Measurements from ENCODE around the gene IFI6. TPM values are rescaled to one million over a fixed set of nuclear protein-coding genes. Genes with fewer than 3 reads are reported as not detected.

The IFI6 gene
- total RNA-seq, 3 donors from 2014 or later: 18.7 to 50.6 (median 47.4) TPM

DNA sequence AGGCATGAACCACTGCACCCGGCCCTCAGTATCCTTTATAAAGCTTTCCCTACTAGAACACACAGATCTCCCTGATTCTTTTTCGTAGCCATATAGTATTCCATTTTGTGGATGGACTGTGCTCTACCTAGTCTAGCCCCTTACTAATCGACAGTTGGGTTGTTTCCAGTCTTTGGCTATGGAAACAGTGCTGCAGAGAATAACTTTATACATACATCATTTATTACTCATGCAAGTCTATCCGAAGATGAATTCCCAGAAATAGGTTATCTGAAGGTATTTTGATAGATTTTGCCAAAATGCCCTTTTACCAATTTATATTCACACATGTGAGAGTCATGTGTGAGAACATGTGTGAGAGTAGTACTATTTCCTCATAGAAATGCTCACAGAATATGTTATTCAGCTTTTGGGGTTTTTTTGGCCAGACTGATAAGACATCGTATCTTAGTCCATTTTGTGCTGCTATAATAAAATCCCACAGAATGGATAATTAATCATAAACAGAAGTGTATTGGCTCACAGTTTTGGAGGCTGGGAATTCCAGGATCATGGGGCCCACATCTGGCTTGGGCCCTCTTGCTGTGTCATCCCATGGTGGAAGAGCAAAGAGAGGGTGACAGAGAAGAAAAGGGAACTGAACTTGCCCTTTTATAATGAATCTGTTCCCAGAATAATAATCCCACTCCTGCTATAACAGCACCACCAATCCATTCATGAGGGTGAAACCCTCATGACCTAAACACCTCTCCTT is 19.7 kb downstream of the IFI6 start:
- Histone ChIP-seq H3K27me3 (no peaks in the 10 kb centered on the region), H3K4me1 (peaks cover 4 to 7% of the 10 kb centered on the region in 2 donors), H3K27ac (no peak overlapping the region), H3K9me3 (no peaks in the 10 kb centered on the region), H3K36me3 (no peaks in the 10 kb centered on the region), H3K4me3 (no peak overlapping the region)
- TF ChIP-seq POLR2A (IDR thresholded peaks at IDR 0.05) (no peak), POLR2AphosphoS5 (IDR thresholded peaks at IDR 0.05) (no peak)
- TF ChIP-seq, protein P1, sequence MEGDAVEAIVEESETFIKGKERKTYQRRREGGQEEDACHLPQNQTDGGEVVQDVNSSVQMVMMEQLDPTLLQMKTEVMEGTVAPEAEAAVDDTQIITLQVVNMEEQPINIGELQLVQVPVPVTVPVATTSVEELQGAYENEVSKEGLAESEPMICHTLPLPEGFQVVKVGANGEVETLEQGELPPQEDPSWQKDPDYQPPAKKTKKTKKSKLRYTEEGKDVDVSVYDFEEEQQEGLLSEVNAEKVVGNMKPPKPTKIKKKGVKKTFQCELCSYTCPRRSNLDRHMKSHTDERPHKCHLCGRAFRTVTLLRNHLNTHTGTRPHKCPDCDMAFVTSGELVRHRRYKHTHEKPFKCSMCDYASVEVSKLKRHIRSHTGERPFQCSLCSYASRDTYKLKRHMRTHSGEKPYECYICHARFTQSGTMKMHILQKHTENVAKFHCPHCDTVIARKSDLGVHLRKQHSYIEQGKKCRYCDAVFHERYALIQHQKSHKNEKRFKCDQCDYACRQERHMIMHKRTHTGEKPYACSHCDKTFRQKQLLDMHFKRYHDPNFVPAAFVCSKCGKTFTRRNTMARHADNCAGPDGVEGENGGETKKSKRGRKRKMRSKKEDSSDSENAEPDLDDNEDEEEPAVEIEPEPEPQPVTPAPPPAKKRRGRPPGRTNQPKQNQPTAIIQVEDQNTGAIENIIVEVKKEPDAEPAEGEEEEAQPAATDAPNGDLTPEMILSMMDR (IDR thresholded peaks at IDR 0.05): no peak
- no peak for DNase-seq (ENCODE audit: low spot score in 2 of 2)
- intact Hi-C loops (cut with DNase I; ENCODE audit: low total_unique reads): no loop called here

DNA sequence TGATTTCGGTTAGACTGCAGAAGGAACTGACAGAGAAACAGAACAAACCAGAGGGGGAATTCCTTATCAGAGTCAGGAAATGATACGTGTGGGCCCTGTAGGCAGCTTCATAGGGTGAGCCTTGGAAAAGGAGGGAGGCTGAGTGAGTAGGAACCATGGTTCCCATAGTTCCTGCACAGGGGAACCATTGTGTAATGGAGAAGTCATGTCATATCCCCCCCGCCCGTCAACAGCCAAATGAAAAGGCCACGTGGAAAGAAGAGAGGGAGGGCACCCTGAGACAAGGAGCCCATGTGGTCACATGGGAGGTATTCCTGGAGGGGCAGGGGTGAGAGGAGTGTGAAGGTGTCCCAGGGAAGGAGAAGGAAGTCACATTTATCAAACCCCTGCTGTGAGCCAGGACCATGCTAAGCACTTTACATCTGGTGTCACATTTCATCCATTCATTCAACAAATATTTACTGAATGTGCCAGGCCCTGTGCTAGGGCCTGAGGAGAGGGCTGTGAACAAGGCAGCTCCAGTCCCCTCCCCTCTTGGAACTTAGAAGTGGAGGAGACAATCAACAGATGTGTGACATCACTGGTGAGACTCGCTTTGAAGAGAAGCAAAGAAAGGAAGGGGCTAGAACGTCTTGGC is 21.3 kb downstream of the IFI6 start:
- peaks cover 2 to 5% of the 10 kb centered on the region in 2 donors for H3K4me1 ChIP-seq
- H3K27ac ChIP-seq: peak overlapping the region in 1 of 2 donors; percentile 33
- DNase-seq (ENCODE audit: low spot score in 2 of 2): no peak
- H3K4me3 ChIP-seq: no peak overlapping the region
- H3K27me3 ChIP-seq: no peaks in the 10 kb centered on the region
- intact Hi-C loops (cut with DNase I; ENCODE audit: low total_unique reads): no loop called here
- no peaks in the 10 kb centered on the region for H3K9me3 ChIP-seq
- TF ChIP-seq, protein P1 (IDR thresholded peaks at IDR 0.05): no peak
- TF ChIP-seq POLR2A (IDR thresholded peaks at IDR 0.05) (no peak), POLR2AphosphoS5 (IDR thresholded peaks at IDR 0.05) (no peak)
- H3K36me3 ChIP-seq: no peaks in the 10 kb centered on the region

DNA sequence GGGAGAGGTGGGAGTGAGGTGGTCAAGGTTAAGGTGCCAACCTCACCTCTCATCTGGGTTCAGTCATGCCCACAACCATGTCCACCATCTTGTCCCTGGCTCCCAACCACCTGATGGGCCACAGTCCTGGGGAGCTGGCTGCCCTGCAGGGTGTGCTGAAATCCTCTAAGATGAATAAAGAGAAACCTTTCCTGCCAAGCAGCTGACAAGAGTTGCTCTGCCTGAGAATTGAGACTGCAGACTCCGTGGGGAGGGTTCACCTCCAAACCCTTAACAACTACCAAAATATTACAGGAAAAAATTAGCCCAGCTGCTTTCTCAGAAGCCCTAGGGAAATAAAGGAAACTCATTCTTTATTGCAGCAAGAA is 21.8 kb downstream of the IFI6 start:
- no peak for DNase-seq (ENCODE audit: low spot score in 2 of 2)
- H3K27me3 ChIP-seq: no peaks in the 10 kb centered on the region
- H3K4me3 ChIP-seq: no peak overlapping the region
- no peaks in the 10 kb centered on the region for H3K9me3 ChIP-seq
- TF ChIP-seq POLR2AphosphoS5 (IDR thresholded peaks at IDR 0.05): no peak
- TF ChIP-seq, protein P1 (IDR thresholded peaks at IDR 0.05): no peak
- no peak for TF ChIP-seq POLR2A (IDR thresholded peaks at IDR 0.05)
- no peaks in the 10 kb centered on the region for H3K36me3 ChIP-seq
- H3K27ac ChIP-seq: peak overlapping the region in 1 of 2 donors; percentile 1
- H3K4me1 ChIP-seq: peaks cover 0 to under 1% of the 10 kb centered on the region in 2 donors
- intact Hi-C loops (cut with DNase I; ENCODE audit: low total_unique reads): no loop called here

DNA sequence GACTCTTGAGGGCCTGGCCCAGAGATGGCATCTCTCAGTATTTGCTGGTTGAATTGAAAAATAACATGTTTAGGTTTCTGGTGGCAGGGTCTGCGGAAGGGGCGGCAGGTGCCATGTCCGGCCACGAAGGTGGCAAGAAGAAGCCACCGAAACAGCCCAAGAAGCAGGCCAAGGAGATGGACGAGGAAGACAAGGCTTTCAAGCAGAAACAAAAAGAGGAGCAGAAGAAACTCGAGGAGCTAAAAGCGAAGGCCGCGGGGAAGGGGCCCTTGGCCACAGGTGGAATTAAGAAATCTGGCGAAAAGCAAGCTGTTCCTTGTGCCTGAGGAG is 22.7 kb downstream of the IFI6 start:
- H3K27me3 ChIP-seq: no peaks in the 10 kb centered on the region

More for the DNA sequence above, 22.7 kb downstream of the IFI6 start:
- DNase-seq (ENCODE audit: low spot score in 2 of 2): no peak
- H3K27ac ChIP-seq: no peak overlapping the region
- TF ChIP-seq POLR2AphosphoS5 (IDR thresholded peaks at IDR 0.05) (no peak), POLR2A (IDR thresholded peaks at IDR 0.05) (no peak)
- TF ChIP-seq, protein P1 (IDR thresholded peaks at IDR 0.05): no peak
- intact Hi-C loops (cut with DNase I; ENCODE audit: low total_unique reads): no loop called here
- no peaks in the 10 kb centered on the region for H3K9me3 ChIP-seq
- H3K4me1 ChIP-seq: no peaks in the 10 kb centered on the region
- no peaks in the 10 kb centered on the region for H3K36me3 ChIP-seq
- no peak overlapping the region for H3K4me3 ChIP-seq
